Duodenal mucosa (tissue), 2 donors: ENCODE measurements around the gene ZNF485.
A peak's percentile ranks its signal among the peaks of the same experiment; 100 is the strongest.

Experiments
- H3K27ac ChIP-seq: one replicate; pipeline ENCODE4 v1.7.0; 2013; ENCODE audit warnings: low read depth, low read length
- H3K27me3 ChIP-seq, 2 donors: one replicate each; pipeline ENCODE4 v1.7.0; 2013; ENCODE audit warnings: low read length in 2 of 2, control low read depth in 1 of 2; ENCODE audit not compliant: insufficient read depth in 2 of 2, control insufficient read depth in 1 of 2
- H3K36me3 ChIP-seq, 2 donors: one replicate each; pipeline ENCODE4 v1.7.0; 2013; ENCODE audit warnings: low read length in 2 of 2, control low read depth in 1 of 2; ENCODE audit not compliant: insufficient read depth in 2 of 2, control insufficient read depth in 1 of 2
- H3K4me1 ChIP-seq, 2 donors: one replicate each; pipeline ENCODE4 v1.7.0; 2013; ENCODE audit warnings: low read length in 2 of 2, control low read depth in 1 of 2; ENCODE audit not compliant: insufficient read depth in 2 of 2, control insufficient read depth in 1 of 2
- H3K4me3 ChIP-seq, 2 donors: one replicate each; pipeline ENCODE4 v1.7.0; 2013; ENCODE audit warnings: low read length in 2 of 2, low read depth in 1 of 2
- H3K9ac ChIP-seq, 2 donors: one replicate each; pipeline ENCODE4 v1.7.0; 2013; ENCODE audit warnings: low read length in 2 of 2, low read depth in 1 of 2
- H3K9me3 ChIP-seq, 2 donors: one replicate each; pipeline ENCODE4 v1.7.0; 2013; ENCODE audit warnings: low read length in 2 of 2, control low read depth in 1 of 2; ENCODE audit not compliant: control insufficient read depth in 1 of 2

The ZNF485 gene

GRCh38 chr10:43658227-43658626 is 52.0 kb downstream of the ZNF485 start:
- Histone ChIP-seq H3K4me3 (no peak overlapping the region), H3K9ac (no peak overlapping the region), H3K27me3 (no peaks in the 10 kb centered on the region), H3K9me3 (no peaks in the 10 kb centered on the region), H3K4me1 (no peaks in the 10 kb centered on the region), H3K36me3 (no peaks in the 10 kb centered on the region), H3K27ac (no peak overlapping the region)

- H3K4me1 ChIP-seq = no peaks in the 10 kb centered on the region
- no peaks in the 10 kb centered on the region for H3K9me3 ChIP-seq
- no peak overlapping the region for H3K9ac ChIP-seq
- H3K4me3 ChIP-seq = no peak overlapping the region
- H3K36me3 ChIP-seq = no peaks in the 10 kb centered on the region
- no peak overlapping the region for H3K27ac ChIP-seq
- H3K27me3 ChIP-seq = peaks cover 5 to 14% of the 10 kb centered on the region in 2 donors
Measured at GRCh38 chr10:43665054-43665453, 58.8 kb downstream of the ZNF485 start.

GRCh38 chr10:43666552-43666951 is 60.3 kb downstream of the ZNF485 start:
- H3K9me3 ChIP-seq = no peaks in the 10 kb centered on the region
- peaks cover 5 to 24% of the 10 kb centered on the region in 2 donors for H3K27me3 ChIP-seq
- no peaks in the 10 kb centered on the region for H3K36me3 ChIP-seq
- no peak overlapping the region for H3K9ac ChIP-seq
- no peak overlapping the region for H3K27ac ChIP-seq
- no peaks in the 10 kb centered on the region for H3K4me1 ChIP-seq
- H3K4me3 ChIP-seq = no peak overlapping the region

GRCh38 chr10:43667317-43667731 is 61.1 kb downstream of the ZNF485 start:
- H3K27me3 ChIP-seq = peaks cover 5 to 24% of the 10 kb centered on the region in 2 donors

More at GRCh38 chr10:43667317-43667731, 61.1 kb downstream of the ZNF485 start:
- H3K9me3 ChIP-seq = no peaks in the 10 kb centered on the region
- H3K27ac ChIP-seq = no peak overlapping the region
- no peaks in the 10 kb centered on the region for H3K4me1 ChIP-seq
- peak overlapping the region in 1 of 2 donors; percentile 22 for H3K4me3 ChIP-seq
- no peak overlapping the region for H3K9ac ChIP-seq
- H3K36me3 ChIP-seq = no peaks in the 10 kb centered on the region
